ENCODE data around the gene ZCCHC4. TPM values are rescaled to one million over a fixed set of nuclear protein-coding genes. Genes with fewer than 3 reads are reported as not detected.
"Not testable (repeated sequence)": the region's sequence is repeated elsewhere in the genome, so short reads cannot be mapped to it uniquely, and the experiment has no call there.

Gene ZCCHC4
- polyA plus RNA-seq, 2 of the 4 experiments (the other 2 are of a cell fraction), result 5.2 to 10.2 TPM

DNA sequence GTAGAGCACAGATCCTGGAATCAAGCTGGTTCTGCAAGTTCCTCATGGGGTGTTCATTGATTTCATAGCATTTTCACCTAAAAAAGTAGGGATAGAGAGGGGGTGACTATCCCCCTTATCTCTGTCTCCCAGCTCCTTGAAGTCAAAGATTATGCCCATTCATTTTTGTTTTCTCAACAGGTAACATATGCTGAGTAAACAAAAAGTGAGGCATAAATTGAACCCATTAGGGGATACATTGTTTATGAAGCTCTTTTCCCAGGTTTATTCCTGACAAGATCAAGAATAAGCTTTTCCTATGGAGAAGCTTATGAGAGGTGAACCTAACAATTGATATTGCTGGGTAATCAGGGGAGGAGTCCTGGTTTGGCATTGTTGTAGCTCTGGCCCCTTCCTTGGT lies 55.3 kb downstream of the ZCCHC4 start:
- Histone ChIP-seq H3K4me2 (no peak overlapping the region), H3K27ac (no peak overlapping the region), H3K9me3 (no peaks in the 10 kb centered on the region), H3K4me3 (no peak overlapping the region), H3K4me1 (no peaks in the 10 kb centered on the region)
- no peak for DNase-seq (ENCODE audit: low read depth in 1 of 2, low spot score in 1 of 2)
- FAIRE-seq, result no peak
- ChIA-PET CTCF (interaction anchor here (0.7 to 5.3 kb wide), 11 partner anchors 8 to 390 kb away, joined by 3 to 31 read pairs (median 4); partner anchors contain the start of gene ZCCHC4), POLR2A (interaction anchor here (1.1 to 1.5 kb wide), 2 partner anchors 9 to 207 kb away, joined by 4 to 5 read pairs; partner anchors contain the start of genes ANAPC4 and SEPSECS)
- TF ChIP-seq SMC3 (IDR thresholded peaks at IDR 0.05) (no peak), HOXA7 (CRISPR knock-in tag; IDR thresholded peaks at IDR 0.05) (no peak), POLR2A (IDR thresholded peaks at IDR 0.05; ENCODE audit: low read length) (no peak), TP53 (CRISPR knock-in tag; IDR thresholded peaks at IDR 0.05) (no peak), MAFK (IDR thresholded peaks at IDR 0.05; ENCODE audit: partially characterized antibody) (peak; percentile 57), ZSCAN20 (CRISPR knock-in tag; IDR thresholded peaks at IDR 0.05) (no peak), NR3C1 (IDR thresholded peaks at IDR 0.05) (no peak)
- TF ChIP-seq, protein P1, sequence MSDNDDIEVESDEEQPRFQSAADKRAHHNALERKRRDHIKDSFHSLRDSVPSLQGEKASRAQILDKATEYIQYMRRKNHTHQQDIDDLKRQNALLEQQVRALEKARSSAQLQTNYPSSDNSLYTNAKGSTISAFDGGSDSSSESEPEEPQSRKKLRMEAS (IDR thresholded peaks at IDR 0.05), result no peak
- TF ChIP-seq, protein P2, sequence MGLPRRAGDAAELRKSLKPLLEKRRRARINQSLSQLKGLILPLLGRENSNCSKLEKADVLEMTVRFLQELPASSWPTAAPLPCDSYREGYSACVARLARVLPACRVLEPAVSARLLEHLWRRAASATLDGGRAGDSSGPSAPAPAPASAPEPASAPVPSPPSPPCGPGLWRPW (IDR thresholded peaks at IDR 0.05), result no peak
- no peak for ATAC-seq

DNA sequence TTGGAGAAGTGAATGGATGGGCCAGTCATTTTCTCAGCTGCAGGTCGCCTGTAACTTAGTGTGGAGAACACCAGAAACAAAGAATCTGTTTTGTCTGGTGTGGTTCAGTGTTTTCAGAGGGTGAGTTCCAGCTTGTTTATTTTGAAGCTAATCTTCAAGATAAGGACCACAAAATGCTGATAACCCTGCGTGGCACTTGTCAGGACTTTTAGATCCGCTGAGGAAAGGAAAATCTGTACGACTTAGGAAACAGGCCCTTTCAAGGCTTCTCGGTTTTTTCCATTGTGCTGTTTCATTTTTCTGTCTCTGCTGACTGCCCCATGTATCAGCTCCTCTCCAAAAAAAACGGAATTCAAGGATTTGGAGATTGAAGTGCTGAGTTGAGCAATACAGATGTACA lies 55.7 kb downstream of the ZCCHC4 start:
- ChIA-PET CTCF (interaction anchor here (0.7 to 5.3 kb wide), 6 partner anchors 11 to 388 kb away, joined by 3 to 31 read pairs (median 8); partner anchors contain the start of gene ZCCHC4), POLR2A (interaction anchor here (1.1 kb wide), 1 partner anchor 9 kb away, joined by 5 read pairs; the partner anchor contains the start of gene ANAPC4)

DNA sequence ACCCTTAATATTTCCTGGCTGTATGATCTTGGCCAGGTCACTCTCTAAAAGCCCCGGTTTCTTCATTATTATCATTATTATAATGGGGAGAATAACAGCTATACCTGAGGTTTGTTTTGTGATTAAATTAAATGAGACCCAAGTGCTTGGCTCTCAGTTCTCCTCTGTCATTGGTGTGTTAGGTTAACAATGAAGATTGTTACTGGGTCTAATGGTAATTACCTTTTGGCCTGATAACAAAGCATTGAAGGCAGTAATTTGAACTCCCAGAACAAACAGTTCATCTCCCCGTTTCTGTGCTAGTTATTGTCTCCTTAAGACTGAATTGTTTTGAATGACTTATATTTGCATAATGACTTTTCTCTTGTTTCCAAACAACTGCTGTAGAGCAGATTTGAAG lies 57.7 kb downstream of the ZCCHC4 start:
- Histone ChIP-seq H3K27ac (no peak overlapping the region), H3K4me2 (no peak overlapping the region), H3K4me3 (no peak overlapping the region), H3K9me3 (no peaks in the 10 kb centered on the region), H3K4me1 (no peaks in the 10 kb centered on the region)
- WGBS (ENCODE audit: missing lambda C conversion rate), result 74% methylated on average over 2 of the region's 2 CpGs
- TF ChIP-seq EHMT2 (IDR thresholded peaks at IDR 0.05; ENCODE audit: low read depth), result no peak
- TF ChIP-seq, protein P2 (IDR thresholded peaks at IDR 0.05), result no peak
- TF ChIP-seq, protein P3, sequence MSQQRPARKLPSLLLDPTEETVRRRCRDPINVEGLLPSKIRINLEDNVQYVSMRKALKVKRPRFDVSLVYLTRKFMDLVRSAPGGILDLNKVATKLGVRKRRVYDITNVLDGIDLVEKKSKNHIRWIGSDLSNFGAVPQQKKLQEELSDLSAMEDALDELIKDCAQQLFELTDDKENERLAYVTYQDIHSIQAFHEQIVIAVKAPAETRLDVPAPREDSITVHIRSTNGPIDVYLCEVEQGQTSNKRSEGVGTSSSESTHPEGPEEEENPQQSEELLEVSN (IDR thresholded peaks at IDR 0.05; ENCODE audit: borderline replicate concordance, low read depth), result no peak
- no peak for TF ChIP-seq HOXA7 (CRISPR knock-in tag; IDR thresholded peaks at IDR 0.05)
- no peak for TF ChIP-seq MYC (IDR thresholded peaks at IDR 0.05; ENCODE audit: borderline replicate concordance, low read length)
- TF ChIP-seq, protein P4, sequence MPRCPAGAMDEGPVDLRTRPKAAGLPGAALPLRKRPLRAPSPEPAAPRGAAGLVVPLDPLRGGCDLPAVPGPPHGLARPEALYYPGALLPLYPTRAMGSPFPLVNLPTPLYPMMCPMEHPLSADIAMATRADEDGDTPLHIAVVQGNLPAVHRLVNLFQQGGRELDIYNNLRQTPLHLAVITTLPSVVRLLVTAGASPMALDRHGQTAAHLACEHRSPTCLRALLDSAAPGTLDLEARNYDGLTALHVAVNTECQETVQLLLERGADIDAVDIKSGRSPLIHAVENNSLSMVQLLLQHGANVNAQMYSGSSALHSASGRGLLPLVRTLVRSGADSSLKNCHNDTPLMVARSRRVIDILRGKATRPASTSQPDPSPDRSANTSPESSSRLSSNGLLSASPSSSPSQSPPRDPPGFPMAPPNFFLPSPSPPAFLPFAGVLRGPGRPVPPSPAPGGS (IDR thresholded peaks at IDR 0.05), result no peak
- CTCF ChIA-PET, result no interaction called here
- POLR2A ChIA-PET, result no interaction called here
- no peak for ATAC-seq
- FAIRE-seq, result no peak
- no peak for DNase-seq (ENCODE audit: low read depth in 1 of 2, low spot score in 1 of 2)

More for the DNA sequence above, 55.7 kb downstream of the ZCCHC4 start:
- H3K4me2 ChIP-seq, result no peak overlapping the region
- WGBS (ENCODE audit: missing lambda C conversion rate), result 70% methylated on average over 6 of the region's 6 CpGs
- TF ChIP-seq KDM1A (IDR thresholded peaks at IDR 0.05; ENCODE audit: low read depth) (no peak), TP53 (CRISPR knock-in tag; IDR thresholded peaks at IDR 0.05) (no peak), PHF8 (IDR thresholded peaks at IDR 0.05; ENCODE audit: borderline replicate concordance, low read depth) (no peak), CEBPB (IDR thresholded peaks at IDR 0.05) (no peak), MYC (IDR thresholded peaks at IDR 0.05; ENCODE audit: borderline replicate concordance, low read length) (no peak)
- TF ChIP-seq, protein P5, sequence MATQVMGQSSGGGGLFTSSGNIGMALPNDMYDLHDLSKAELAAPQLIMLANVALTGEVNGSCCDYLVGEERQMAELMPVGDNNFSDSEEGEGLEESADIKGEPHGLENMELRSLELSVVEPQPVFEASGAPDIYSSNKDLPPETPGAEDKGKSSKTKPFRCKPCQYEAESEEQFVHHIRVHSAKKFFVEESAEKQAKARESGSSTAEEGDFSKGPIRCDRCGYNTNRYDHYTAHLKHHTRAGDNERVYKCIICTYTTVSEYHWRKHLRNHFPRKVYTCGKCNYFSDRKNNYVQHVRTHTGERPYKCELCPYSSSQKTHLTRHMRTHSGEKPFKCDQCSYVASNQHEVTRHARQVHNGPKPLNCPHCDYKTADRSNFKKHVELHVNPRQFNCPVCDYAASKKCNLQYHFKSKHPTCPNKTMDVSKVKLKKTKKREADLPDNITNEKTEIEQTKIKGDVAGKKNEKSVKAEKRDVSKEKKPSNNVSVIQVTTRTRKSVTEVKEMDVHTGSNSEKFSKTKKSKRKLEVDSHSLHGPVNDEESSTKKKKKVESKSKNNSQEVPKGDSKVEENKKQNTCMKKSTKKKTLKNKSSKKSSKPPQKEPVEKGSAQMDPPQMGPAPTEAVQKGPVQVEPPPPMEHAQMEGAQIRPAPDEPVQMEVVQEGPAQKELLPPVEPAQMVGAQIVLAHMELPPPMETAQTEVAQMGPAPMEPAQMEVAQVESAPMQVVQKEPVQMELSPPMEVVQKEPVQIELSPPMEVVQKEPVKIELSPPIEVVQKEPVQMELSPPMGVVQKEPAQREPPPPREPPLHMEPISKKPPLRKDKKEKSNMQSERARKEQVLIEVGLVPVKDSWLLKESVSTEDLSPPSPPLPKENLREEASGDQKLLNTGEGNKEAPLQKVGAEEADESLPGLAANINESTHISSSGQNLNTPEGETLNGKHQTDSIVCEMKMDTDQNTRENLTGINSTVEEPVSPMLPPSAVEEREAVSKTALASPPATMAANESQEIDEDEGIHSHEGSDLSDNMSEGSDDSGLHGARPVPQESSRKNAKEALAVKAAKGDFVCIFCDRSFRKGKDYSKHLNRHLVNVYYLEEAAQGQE (IDR thresholded peaks at IDR 0.05), result no peak
- TF ChIP-seq, protein P6, sequence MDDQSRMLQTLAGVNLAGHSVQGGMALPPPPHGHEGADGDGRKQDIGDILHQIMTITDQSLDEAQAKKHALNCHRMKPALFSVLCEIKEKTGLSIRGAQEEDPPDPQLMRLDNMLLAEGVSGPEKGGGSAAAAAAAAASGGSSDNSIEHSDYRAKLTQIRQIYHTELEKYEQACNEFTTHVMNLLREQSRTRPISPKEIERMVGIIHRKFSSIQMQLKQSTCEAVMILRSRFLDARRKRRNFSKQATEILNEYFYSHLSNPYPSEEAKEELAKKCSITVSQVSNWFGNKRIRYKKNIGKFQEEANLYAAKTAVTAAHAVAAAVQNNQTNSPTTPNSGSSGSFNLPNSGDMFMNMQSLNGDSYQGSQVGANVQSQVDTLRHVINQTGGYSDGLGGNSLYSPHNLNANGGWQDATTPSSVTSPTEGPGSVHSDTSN (IDR thresholded peaks at IDR 0.05), result no peak
- ATAC-seq, result no peak
- no peak overlapping the region for H3K4me3 ChIP-seq
- no peaks in the 10 kb centered on the region for H3K4me1 ChIP-seq
- H3K9me3 ChIP-seq, result no peaks in the 10 kb centered on the region
- no peak for DNase-seq (ENCODE audit: low read depth in 1 of 2, low spot score in 1 of 2)
- no peak for FAIRE-seq
- H3K27ac ChIP-seq, result no peak overlapping the region

DNA sequence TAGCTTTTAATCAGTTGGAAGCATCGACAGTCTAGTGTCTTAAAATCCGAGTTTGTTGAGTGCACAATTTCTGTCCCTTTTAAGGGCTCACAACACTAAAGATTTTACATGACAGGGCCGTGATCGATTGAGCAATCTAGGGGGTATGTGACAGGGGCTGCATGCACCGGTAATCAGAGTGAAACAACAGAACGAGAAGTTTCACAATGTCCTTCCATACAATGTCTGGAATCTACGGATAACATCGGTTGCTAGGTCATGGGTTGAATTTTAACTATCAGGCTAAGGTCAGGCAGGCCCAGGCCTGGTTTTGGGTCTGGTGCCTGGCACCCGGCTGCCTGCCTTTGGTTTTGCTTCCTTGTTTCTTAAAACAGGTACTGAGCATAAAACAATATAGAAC lies 60.0 kb downstream of the ZCCHC4 start:
- ATAC-seq; DNase-seq (ENCODE audit: low read depth in 1 of 2, low spot score in 1 of 2); H3K4me2 ChIP-seq; POLR2A ChIA-PET; H3K4me1 ChIP-seq; H3K9me3 ChIP-seq; CTCF ChIA-PET; H3K27ac ChIP-seq; FAIRE-seq; H3K4me3 ChIP-seq: not testable (repeated sequence)
- WGBS (ENCODE audit: missing lambda C conversion rate), result 74% methylated on average over 9 of the region's 9 CpGs
